Measurements from ENCODE around the gene MPP3.
A peak's percentile ranks its signal among the peaks of the same experiment; 100 is the strongest.

The MPP3 gene

GRCh38 chr17:43769859-43770258 lies 63.1 kb downstream of the MPP3 start:
- DNase-seq = no peak

DNA sequence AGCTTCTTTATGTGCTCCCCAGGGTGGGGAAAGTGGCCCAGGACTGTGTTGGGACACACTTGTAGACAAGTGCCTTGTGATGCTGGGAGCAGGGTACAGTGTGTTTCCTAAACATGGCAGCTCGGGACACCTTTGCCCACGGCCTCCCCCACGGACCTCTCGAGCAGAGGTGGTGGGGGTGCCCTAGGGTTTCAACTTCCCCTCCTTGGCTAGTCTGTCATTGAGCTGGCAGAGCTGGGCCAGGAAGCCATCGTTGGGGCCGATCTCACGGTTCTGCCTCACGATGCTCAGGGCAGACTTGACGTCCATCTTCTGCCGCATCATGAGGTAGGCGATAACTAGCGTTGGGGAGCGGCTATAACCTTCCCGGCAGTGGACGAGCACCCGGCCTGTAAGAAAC lies 63.5 kb downstream of the MPP3 start:
- DNase-seq = no peak

DNA sequence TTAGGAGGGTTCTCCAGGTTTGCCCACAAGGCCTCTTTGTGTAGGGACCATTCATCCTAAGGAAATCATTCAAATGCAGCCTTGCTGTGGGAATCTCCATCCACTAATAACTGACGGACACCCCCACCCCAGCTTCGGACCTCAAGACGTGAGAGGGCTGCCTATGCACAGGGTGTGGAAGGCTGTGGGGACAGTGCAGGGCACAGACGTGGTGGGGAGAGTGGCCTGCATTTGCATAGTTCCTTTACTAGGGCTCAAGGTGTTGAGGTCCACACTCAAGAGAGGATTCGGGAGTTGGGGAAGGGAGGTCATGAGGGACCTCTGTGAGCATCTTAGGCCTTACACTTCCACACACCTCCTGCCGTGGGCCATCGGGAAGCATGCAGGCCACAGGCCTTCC lies 64.0 kb downstream of the MPP3 start:
- no peak for DNase-seq

DNA sequence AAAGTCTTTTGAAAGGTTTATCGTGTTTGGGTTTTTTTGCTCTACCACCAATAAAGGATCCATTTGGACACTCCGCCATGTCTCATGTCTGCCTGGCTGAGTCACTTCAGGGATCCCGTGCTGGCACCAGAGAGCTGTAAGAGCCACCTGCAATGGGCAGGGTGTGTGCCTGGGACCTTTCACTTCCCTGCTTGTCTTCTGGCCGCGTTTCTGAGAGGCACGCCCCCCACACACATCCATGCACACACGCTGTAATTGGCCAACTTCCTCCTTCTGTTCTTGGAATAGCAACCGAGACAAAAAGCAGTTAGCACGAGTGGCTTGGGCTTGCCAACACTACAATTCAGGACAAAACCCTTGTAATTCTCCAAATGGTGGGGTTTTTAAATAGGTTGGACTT lies 64.6 kb downstream of the MPP3 start:
- no peak for DNase-seq

DNA sequence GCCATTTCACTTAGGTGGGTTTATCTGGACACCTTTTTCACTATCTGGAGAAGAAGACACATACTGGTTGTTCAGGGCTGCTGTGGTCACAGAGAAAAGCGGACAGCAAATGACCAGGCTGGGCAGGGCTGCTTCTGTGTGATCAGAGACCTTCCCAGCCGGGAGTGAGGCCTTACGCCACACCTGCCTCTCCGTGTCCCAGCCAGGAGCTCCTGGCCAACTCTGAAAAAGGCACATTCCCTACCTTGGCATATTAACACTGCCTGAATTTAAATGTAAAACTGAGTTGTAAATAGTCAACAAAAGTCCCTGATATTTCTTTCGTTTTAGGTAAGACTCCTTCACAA lies 65.3 kb downstream of the MPP3 start:
- no peak for DNase-seq

DNA sequence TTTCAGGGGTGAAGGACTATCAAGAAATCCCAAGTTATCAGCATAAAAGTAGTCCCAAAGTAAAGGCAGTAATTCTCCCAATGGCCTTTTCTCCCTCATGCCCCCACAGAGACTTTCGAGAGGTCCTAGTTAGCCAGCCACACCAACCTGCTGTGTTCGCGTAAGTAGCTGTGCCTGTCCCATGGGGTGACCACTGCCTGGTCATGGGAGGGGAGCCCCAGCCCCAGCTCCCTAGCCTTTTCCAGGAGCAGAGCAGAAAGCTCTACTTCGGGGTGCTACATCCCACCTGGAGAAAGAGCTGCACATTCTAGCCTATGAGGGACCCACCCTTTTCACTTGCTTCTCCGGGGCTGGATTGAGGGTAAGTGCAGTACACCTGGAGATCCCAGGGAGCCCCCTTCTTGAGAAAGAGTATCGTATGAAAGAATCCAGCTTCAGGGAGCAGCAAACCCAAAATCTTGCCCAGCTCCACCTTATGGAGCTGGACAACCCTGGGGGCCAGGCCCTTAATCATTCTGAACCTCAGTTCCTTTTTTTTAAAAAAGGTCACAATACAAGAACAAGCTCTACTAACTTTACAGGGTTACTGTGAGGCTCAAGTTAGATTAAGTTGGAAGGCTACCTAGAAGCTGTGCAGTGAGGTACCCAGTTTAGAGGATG lies 65.8 kb downstream of the MPP3 start:
- no peak for DNase-seq

DNA sequence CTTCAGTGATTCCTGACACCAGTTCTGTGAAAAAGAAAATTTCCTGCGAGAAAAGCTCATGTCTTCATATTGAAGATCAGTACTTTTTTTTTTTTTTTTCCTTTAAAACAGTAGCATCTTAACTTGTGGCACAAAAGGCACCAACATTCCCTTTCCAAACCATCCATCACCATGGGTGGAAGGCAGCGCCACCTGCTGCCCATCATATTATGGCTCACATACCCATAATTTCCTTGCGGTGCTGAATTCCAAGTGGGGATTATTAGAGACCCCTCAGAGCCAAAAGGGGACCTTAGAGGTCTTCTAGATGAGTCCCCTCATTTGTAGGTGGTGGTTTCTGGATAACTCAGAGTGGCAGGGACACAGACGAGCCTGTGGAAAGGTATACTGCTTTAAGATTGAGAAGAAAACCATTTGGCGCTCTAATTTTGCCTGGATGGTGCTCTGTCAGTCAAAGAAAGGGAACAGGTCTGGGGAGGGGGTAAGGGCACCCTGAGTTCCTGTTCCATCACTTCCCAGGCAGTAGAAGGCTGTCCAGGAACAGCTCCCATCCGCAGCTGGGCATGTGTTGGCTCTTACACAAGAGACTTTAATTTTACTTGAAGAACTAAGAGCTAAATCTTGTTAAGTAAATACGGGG lies 66.4 kb downstream of the MPP3 start:
- peak; percentile 21 for DNase-seq

GRCh38 chr17:43760254-43760852 lies 72.6 kb downstream of the MPP3 start:
- peak; percentile 75 for DNase-seq

DNA sequence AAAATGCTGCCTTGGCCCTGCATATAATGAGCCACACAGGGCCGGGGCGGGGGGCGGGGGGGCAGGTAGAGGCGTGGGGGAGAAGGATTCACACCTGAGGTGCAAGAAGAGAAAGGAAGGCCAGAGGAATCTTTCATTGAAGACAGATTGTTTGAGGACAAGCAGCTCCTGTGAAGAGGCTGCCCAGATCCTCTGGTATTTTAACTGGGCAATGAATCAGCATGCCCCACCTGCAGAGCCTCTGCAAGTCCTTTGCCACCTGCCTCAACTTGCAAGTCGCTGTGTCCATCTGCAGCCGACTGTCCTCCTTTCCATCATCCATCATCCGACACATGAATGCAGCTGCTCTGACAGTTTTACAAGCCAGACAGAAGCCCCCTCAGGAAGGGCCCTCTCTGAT lies 73.1 kb downstream of the MPP3 start:
- no peak for DNase-seq

GRCh38 chr17:43758497-43759174 lies 74.3 kb downstream of the MPP3 start, which contains the start of gene SOST:
SOST (minus strand) TSS chr17:43758791; CDS start chr17:43758741, 50 bp downstream.
- no peak for DNase-seq

GRCh38 chr17:43758086-43758485 lies 74.9 kb downstream of the MPP3 start:
- no peak for DNase-seq

- DNase-seq = no peak
Observed at GRCh38 chr17:43757171-43757660, 75.7 kb downstream of the MPP3 start.

DNA sequence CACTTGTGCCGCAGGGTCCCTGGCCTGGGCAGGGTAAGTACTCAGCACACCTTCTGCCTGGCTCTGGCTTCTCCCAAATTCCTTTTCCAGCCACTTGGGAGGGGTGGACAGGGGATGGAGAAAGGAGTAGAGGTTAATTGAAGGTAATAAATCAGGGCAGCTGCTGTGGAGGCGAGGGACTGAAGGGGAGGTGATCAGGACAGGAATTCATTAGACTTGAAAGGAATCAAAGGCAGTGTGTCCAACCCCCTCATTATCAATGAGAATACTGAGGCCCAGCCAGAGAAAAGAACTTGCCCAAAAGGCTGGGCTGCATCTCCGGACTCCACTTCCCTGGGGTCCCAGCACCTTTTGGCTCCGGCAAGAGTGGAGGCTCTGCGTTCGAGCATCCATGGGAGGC lies 76.7 kb downstream of the MPP3 start:
- DNase-seq = no peak

GRCh38 chr17:43755389-43755875 lies 77.5 kb downstream of the MPP3 start:
- DNase-seq = no peak

DNA sequence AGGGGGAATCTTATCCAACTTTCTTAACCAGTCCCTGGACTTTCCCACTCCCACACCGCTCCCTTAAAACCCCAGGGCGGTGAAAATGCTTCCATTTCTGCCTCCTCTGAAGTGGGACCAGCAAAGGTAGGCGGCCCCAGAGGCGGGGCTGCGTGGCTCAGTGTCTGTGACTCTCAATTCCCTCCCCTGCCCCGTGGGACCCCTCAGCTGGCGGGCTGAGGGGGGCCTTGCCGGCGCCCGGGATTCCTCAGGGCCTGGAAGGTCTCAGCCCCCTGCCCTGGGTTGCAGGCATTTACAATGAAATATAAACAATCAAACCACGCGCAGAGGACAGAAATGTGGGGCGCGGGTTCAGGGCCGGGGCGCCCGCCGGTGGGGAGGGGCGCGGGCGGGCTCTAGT lies 78.0 kb downstream of the MPP3 start:
- DNase-seq = no peak

DNA sequence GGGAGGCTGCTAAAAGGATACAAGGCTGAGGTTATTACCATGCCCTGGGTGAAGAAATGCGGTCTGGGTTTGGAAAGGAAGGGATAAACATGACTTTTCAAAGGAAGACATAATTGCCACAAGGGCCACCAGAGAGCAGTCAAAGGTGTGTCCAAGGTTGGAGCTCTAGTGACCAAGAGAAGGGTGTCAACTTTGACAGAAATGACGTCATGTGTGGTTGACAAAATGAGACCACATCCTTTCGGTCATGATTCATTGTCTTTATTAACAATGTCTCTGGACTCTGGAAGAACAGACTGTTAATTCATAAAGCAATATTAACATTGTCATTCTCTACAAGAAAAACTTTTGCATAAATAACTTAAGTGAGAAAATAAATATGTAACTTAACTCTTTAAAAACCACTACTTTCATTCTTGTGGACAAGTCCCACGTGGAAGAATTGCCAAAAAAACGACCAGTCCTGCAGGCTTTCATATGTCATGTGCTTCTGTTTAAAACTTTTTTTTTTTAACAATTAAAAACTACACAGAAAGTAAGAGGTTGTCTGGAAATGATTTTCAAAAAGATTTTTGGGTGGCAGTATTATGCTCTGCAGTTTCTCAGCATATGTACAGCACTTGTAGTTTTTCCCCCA lies 79.3 kb downstream of the MPP3 start:
- no peak for DNase-seq

Measured in activated effector memory CD4-positive, alpha-beta T cell treated with Interleukin-2 at 50 U/mL for 16 hours (primary cell).